SK-N-MC (cell line): ENCODE data around the gene TMEM132E.

Experiments used
- EZH2 ChIP-seq: fragments of 200-600 bp; sonication (generic); IDR thresholded peaks from one replicate; pipeline ENCODE4 v1.6.1; 2017; ENCODE audit warnings: antibody characterized with exemption
- POLR2AphosphoS5 ChIP-seq: IDR thresholded peaks from 2 replicates; pipeline ENCODE4 v1.6.1; 2012; ENCODE audit warnings: mild to moderate bottlenecking, low read depth, low read length, borderline replicate concordance

- TF ChIP-seq EZH2: no peak
- TF ChIP-seq POLR2AphosphoS5: no peak
Measured at GRCh38 chr17:34672176-34672785, 92.9 kb downstream of the TMEM132E start.
